Measurements from ENCODE around the gene TMEM259. TPM values are rescaled to one million over a fixed set of nuclear protein-coding genes. Genes with fewer than 3 reads are reported as not detected.

The TMEM259 gene
- total and polyA plus RNA-seq, 2 of the 13 experiments (the other 11 are each of a cell fraction or from before 2014, with no cell fraction given), result 64.7 to 164 TPM

- peak; percentile 89 for TF ChIP-seq UBTF (CRISPR knock-in tag; IDR thresholded peaks at IDR 0.05)
- TF ChIP-seq ZNF788 (CRISPR knock-in tag; IDR thresholded peaks at IDR 0.05; ENCODE audit: borderline replicate concordance), result peak; percentile 35; the same call in 1 of the 2 replicates
- TF ChIP-seq HMGXB4 (CRISPR knock-in tag; IDR thresholded peaks at IDR 0.05; ENCODE audit: borderline replicate concordance in 1 of 2, low read depth in 1 of 2), result no peak
- TF ChIP-seq SMARCC2 (IDR thresholded peaks at IDR 0.05), result no peak
- TF ChIP-seq ZNF607 (CRISPR knock-in tag; IDR thresholded peaks at IDR 0.05; ENCODE audit: borderline replicate concordance), result no peak
- TF ChIP-seq ZBTB39 (CRISPR knock-in tag; IDR thresholded peaks at IDR 0.05), result no peak
- TF ChIP-seq FUBP1 (CRISPR knock-in tag; IDR thresholded peaks at IDR 0.05; ENCODE audit: borderline replicate concordance), result no peak
- TF ChIP-seq SIN3A (IDR thresholded peaks at IDR 0.05; ENCODE audit: borderline replicate concordance, low read depth, low read length), result no peak
- TF ChIP-seq HNRNPH1 (optimal IDR thresholded peaks at IDR 0.05; ENCODE audit: low read depth, low read length), result no peak
- no peak for TF ChIP-seq MED13 (CRISPR knock-in tag; IDR thresholded peaks at IDR 0.05)
- TF ChIP-seq ZNF281 (CRISPR knock-in tag; IDR thresholded peaks at IDR 0.05; ENCODE audit: borderline replicate concordance), result peak; percentile 45; the same call in 1 of the 2 replicates
- TF ChIP-seq TRAFD1 (CRISPR knock-in tag; IDR thresholded peaks at IDR 0.05; ENCODE audit: borderline replicate concordance), result no peak
- TF ChIP-seq PHF8 (CRISPR knock-in tag; IDR thresholded peaks at IDR 0.05), result no peak
- no peak for TF ChIP-seq ZNF431 (CRISPR knock-in tag; IDR thresholded peaks at IDR 0.05; ENCODE audit: borderline replicate concordance, low read depth)
- TF ChIP-seq SNAPC5 (CRISPR knock-in tag; IDR thresholded peaks at IDR 0.05; ENCODE audit: borderline replicate concordance), result no peak
Measured at GRCh38 chr19:993361-993830, 27.5 kb downstream of the TMEM259 start (continued).

Data from HepG2 (cell line).